Activated CD8-positive, alpha-beta memory T cell treated with anti-CD3 and anti-CD28 coated beads, Interleukin-2, amount 10 ng/mL, durations not matched to agents 7 days and 5 days (primary cell): ENCODE data around the gene KATNB1. TPM values are rescaled to one million over a fixed set of nuclear protein-coding genes. Genes with fewer than 3 reads are reported as not detected.

Experiments used
- ATAC-seq: fragments of 150-1000 bp; cut with Tn5 transposase; one replicate; pipeline ENCODE4 v1.10.0; 2021; ENCODE audit warnings: moderate library complexity
- CTCF ChIA-PET: fragments of 350-600 bp; sonication (Branson Sonifier 250); formaldehyde crosslinking; loops from one replicate; lab custom pipeline; 2021; ENCODE audit warnings: antibody characterized with exemption; lab: Charles Lee
- DNase-seq: peaks from one replicate; pipeline ENCODE4 v3.0.0-alpha.2; 2020
- H3K27ac Mint-ChIP-seq: one replicate; pipeline ENCODE4 v1.8.0; 2021; ENCODE audit warnings: mild to moderate bottlenecking, mixed read lengths
- H3K27me3 Mint-ChIP-seq: one replicate; pipeline ENCODE4 v1.8.0; 2021; ENCODE audit warnings: mixed read lengths
- H3K36me3 Mint-ChIP-seq: one replicate; pipeline ENCODE4 v1.8.0; 2021; ENCODE audit warnings: mild to moderate bottlenecking, mixed read lengths
- H3K4me1 Mint-ChIP-seq: one replicate; pipeline ENCODE4 v1.8.0; 2021; ENCODE audit warnings: mixed read lengths
- H3K4me3 Mint-ChIP-seq: one replicate; pipeline ENCODE4 v1.8.0; 2021; ENCODE audit warnings: mild to moderate bottlenecking, moderate library complexity, mixed read lengths
- H3K9me3 Mint-ChIP-seq: one replicate; pipeline ENCODE4 v1.8.0; 2022; ENCODE audit warnings: low read depth, mixed read lengths
- total RNA-seq, 2 experiments: library from RNA; stranded (reverse); gene quantifications; one replicate each; pipeline ENCODE4 v1.2.3, GENCODE V29; 2021

The KATNB1 gene
- total RNA-seq, 2 experiments from 2014 or later: 41.6 to 43.9 TPM

DNA sequence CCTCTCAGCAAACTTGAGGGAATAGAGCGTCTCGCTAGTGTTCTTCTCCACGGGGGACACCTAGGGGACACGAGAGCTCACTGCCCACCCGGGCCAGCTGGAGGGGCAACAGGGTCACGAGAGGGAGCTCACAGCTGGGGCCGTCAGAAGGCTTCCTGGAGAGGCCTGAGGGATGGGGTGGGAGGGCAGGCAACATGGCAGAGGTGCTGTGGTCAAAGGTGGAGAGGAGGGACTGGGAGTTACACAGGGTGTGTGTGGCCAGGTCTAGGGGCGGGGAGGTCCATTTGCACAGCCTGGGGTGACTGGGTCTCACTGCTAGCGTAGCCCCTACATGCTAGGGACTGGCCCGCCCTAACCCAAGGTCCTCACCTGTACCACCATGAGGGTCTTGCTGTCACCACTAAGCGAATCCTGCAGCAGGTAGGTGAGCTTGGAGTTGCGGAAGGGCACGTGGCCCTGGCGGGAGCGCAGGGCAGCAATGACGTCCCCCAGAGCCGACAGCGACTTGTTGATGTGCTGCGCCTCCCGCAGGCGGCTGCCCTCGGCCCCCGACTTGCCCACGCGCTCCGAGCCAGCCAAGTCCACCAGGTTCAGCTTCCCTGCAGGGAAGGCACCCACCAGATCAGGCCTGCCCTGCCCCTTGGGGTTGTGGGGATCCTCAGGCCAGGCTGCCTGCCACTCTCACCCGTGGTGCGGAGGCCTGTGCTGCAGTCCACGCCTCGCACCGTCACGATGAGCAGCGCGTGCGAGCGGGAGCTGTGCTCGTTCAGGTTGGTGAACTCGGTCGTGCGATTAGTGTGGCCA is 25.0 kb downstream of the KATNB1 start:
- CTCF ChIA-PET: no interaction called here
- Mint-ChIP-seq H3K9me3 (no peaks in the 10 kb centered on the region), H3K4me3 (no peak overlapping the region), H3K27me3 (no peaks in the 10 kb centered on the region), H3K27ac (no peak overlapping the region), H3K4me1 (peaks cover 8% of the 10 kb centered on the region), H3K36me3 (no peaks in the 10 kb centered on the region)
- no peak for DNase-seq
- ATAC-seq: no peak

DNA sequence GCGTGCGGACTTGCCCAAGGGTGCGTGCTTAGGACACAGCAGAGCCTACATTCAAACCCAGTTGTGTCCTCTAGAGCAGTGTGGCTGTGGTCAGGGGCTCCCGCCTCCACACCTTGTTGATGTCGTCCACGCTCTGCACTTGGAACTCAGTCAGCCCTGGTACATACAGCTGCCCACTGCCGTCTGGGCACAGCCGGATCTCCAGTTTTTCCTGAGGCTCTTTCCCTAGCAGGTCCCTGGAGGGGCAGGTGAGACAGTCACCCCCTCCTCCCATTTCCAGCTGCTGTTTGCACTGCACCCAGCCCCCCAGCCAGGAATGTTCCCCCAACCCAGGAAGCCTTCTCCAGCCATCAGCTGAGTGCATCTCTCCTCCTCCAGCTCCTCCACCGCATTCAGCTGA is 25.7 kb downstream of the KATNB1 start:
- no peaks in the 10 kb centered on the region for H3K27me3 Mint-ChIP-seq
- H3K9me3 Mint-ChIP-seq: no peaks in the 10 kb centered on the region
- DNase-seq (no peak), ATAC-seq (no peak)
- no peak overlapping the region for H3K27ac Mint-ChIP-seq
- CTCF ChIA-PET: no interaction called here
- H3K4me3 Mint-ChIP-seq: no peak overlapping the region
- no peaks in the 10 kb centered on the region for H3K36me3 Mint-ChIP-seq
- peaks cover 8% of the 10 kb centered on the region for H3K4me1 Mint-ChIP-seq

DNA sequence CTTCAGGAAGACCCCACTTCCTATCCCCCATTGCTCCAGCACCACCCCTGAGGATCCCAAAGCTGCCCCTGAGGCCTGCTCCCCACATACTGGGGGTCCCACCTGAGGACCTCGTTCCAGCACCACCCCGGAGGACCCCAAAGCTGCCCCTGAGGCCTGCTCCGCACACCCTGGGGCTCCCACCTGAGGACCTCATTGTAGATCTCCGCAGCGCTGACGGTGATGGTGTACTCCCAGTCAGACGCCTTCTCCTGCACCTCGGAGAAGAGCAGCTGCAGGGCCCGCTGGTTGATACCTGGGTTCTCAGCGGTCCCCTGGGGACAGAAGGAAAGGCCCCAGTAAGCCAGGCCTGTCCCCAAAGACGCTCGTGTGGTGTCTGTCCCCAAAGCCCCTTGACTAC is 26.4 kb downstream of the KATNB1 start:
- Mint-ChIP-seq H3K27ac (no peak overlapping the region), H3K4me3 (no peak overlapping the region), H3K4me1 (peaks cover 8% of the 10 kb centered on the region), H3K9me3 (no peaks in the 10 kb centered on the region), H3K27me3 (no peaks in the 10 kb centered on the region), H3K36me3 (no peaks in the 10 kb centered on the region)
- no peak for DNase-seq
- no peak for ATAC-seq
- CTCF ChIA-PET: no interaction called here

DNA sequence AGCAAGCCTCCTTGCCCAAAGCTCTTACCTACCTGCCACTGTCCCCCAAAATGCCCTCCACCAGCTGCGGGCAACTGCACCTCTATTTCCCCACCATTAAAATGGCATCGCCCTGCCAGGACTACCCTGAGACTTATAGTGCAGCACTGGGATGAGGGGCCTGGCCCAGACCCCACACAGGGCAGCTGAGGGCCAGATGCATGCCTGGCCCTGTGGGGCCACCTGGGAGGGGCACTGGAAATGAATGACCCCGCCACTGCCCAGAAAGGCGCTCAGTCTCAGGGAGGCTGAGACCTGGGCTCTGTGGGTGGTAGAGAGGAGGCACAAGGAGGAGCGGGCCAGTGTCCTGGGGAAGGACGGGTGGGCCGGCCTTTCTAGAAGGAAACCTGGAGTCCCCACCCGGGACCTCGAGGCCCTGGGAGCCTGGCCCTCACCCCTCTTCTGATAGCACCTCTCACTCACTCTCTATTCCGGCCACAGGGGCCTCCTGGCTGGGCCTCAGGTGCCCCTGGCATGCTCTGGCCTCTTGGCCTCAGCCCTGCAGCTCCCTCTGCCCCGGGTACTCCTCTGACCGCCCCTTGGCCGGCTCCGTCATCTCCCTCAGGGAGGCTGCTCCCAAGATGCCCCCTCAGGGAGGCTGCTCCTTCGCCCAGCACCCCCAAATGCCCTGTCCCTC is 26.9 kb downstream of the KATNB1 start:
- CTCF ChIA-PET: no interaction called here
- Mint-ChIP-seq H3K4me3 (no peak overlapping the region), H3K27me3 (no peaks in the 10 kb centered on the region), H3K36me3 (no peaks in the 10 kb centered on the region), H3K9me3 (no peaks in the 10 kb centered on the region), H3K4me1 (peaks cover 6% of the 10 kb centered on the region), H3K27ac (no peak overlapping the region)
- ATAC-seq: no peak
- DNase-seq: no peak

DNA sequence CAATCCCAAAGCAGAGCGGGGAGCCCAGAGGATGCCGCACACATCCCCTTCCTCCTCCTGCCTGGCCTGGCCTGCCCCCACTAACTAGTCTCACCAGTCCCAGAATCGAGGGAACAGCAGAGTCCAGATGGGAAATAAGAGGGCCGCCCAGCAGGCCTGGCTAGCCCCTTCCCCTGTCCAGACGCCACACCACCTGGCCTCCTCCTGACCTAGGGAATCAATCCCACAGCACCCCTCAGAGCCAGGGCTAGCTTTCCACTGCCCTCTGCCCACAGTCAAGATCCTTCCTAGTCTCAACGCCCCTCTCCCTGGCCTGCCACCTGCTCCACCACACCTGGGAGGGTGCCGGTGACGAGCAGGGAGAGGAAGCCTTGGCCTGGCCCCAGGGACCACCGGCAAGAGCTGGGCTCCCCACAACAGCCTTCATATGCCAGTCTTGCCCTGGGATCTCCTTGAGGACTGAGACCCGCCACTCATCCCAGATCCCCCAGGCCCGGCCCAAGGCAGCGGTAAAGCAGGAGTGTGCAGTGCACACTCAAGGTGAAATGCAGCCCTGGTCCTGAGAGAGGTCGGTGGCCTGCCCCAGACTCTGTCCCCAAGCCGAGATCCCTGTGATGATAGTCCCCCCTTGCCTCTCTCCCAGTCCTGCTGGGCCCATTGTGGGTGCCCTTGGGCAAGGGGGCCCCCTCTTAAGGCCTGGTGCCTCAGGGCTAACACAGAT is 27.9 kb downstream of the KATNB1 start:
- Mint-ChIP-seq H3K4me3 (no peak overlapping the region), H3K4me1 (peaks cover 6% of the 10 kb centered on the region), H3K9me3 (no peaks in the 10 kb centered on the region), H3K27me3 (no peaks in the 10 kb centered on the region), H3K27ac (no peak overlapping the region), H3K36me3 (no peaks in the 10 kb centered on the region)
- ATAC-seq: no peak
- CTCF ChIA-PET: no interaction called here
- no peak for DNase-seq

DNA sequence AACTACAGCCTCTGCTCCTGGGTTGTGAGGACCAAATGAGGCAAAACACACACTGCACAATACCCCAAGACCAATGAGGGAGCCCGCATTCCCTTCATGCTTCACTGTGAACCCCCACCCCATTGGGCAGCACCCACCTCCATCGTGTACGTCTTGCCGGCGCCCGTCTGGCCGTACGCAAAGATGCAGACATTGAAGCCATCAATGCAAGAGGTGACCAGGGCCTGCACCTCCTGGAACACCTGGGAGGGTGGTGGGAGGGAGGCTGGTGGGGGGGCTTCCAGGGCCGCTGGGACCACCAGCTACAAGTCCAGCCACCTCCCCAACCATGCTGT is 28.4 kb downstream of the KATNB1 start:
- CTCF ChIA-PET: no interaction called here
- H3K9me3 Mint-ChIP-seq: no peaks in the 10 kb centered on the region
- H3K27ac Mint-ChIP-seq: no peak overlapping the region
- no peaks in the 10 kb centered on the region for H3K27me3 Mint-ChIP-seq
- ATAC-seq: no peak
- no peak overlapping the region for H3K4me3 Mint-ChIP-seq
- H3K36me3 Mint-ChIP-seq: no peaks in the 10 kb centered on the region
- no peak for DNase-seq
- peaks cover 3% of the 10 kb centered on the region for H3K4me1 Mint-ChIP-seq

DNA sequence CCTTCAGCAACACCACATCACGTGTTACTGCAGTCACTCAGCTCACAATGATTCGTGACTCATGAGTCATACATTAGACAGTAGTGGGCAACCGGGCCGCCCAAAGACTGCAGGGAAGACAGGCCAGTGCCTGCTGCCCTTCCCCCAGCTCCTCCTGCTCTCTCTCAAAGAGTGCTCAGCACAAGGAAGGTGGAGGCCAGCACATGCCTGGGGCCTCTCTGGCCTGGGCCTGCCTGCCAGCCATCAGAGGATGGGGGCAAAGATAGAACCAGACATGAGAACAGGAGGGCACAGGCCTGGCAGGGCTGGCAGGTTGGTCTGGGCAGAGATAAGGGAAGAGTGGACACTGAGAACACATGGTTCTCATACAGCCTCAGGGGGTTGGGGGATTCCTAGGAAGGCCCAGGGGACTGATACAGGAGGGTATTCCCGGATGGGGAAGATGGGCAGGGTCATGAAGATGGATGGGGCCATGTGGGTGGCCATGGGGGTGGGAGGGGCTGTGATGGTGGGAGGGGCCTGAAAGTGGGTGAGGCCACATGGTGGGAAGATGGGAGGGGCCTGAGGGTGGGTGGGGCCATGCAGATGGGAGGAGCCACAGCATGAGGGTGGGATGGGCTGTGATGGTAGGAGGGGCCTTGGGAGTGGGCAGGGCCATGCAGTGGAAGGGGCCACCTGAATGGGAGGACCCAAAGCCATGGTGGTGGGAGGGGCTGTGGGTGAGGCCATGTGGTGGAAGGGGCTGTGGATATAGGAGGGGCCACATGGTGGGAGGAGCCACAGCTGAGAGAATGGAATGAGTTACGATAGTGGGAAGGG is 29.0 kb downstream of the KATNB1 start:
- Mint-ChIP-seq H3K4me1 (peaks cover 3% of the 10 kb centered on the region), H3K27me3 (no peaks in the 10 kb centered on the region), H3K27ac (no peak overlapping the region), H3K4me3 (no peak overlapping the region), H3K9me3 (no peaks in the 10 kb centered on the region), H3K36me3 (no peaks in the 10 kb centered on the region)
- ATAC-seq: peak; percentile 79
- DNase-seq: peak; percentile 52
- CTCF ChIA-PET: no interaction called here

DNA sequence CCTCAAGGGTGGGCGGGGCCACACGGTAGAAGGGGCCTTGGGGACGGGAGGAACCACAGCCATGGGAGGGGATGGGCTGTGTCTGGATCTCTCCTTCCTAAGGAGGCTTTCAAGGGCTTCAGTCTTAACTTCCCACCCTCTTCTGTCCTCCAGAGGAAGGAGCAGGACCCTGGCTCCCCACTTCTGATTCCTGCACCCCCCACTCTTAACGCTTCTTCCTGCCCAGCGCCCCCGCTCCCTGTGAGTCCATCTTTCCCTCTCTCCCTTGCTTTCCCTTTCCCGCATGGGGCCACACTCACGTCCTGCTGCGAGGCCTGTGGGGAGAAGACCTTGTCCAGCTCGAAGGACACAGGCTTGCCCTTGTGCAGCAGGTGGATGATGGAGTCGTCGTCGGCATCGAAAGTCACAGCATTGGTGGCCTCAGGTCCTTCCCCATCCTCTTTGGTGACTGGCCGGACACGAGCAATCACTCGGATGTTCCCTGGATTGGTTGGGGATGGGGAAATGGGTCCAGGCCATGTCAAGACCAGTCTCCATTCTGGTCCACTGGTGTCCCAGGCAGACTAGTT is 29.7 kb downstream of the KATNB1 start:
- Mint-ChIP-seq H3K27ac (no peak overlapping the region), H3K9me3 (no peaks in the 10 kb centered on the region), H3K36me3 (no peaks in the 10 kb centered on the region), H3K4me3 (no peak overlapping the region), H3K27me3 (no peaks in the 10 kb centered on the region), H3K4me1 (peaks cover 3% of the 10 kb centered on the region)
- CTCF ChIA-PET: interaction anchor here (2.9 kb wide), 1 partner anchor 8 kb away, joined by 11 read pairs; no protein-coding TSS in a partner anchor
- DNase-seq (no peak), ATAC-seq (no peak)

DNA sequence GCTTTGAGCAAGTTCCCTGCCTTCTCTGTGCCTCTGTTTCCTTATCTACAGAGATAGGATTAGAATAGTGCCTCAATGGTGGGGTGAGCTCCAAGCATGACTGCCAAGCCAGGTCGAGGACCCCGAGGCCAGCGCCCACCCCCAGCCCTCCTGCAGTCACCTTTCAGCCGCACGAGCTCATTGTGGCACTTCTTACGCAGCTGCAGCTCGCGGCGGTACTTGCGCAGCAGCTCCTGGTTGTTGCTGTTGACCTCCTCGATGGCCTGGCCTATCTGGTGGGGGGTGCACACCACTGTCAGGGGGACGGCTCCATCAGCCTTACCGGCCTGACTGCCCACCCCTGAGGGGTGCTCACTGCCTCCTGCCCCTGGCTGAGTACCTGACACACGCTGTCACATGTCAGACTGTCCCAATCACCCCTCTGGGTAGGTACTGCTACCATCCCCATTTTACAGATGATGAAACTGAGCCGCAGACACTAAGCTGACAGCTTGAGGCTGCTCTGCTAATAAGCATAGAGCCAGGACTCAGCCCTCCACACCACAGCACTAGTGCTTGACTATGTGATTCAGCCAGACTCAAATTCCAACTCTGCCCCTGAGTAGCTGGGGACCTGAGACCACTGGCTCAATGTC is 31.3 kb downstream of the KATNB1 start:
- H3K4me1 Mint-ChIP-seq: peaks cover 3% of the 10 kb centered on the region
- H3K9me3 Mint-ChIP-seq: no peaks in the 10 kb centered on the region
- ATAC-seq (no peak), DNase-seq (no peak)
- no peaks in the 10 kb centered on the region for H3K36me3 Mint-ChIP-seq
- no peak overlapping the region for H3K27ac Mint-ChIP-seq
- H3K27me3 Mint-ChIP-seq: no peaks in the 10 kb centered on the region
- CTCF ChIA-PET: interaction anchor here (1.4 to 2.9 kb wide), 2 partner anchors 10 to 50 kb away, joined by 4 to 11 read pairs; no protein-coding TSS in a partner anchor
- no peak overlapping the region for H3K4me3 Mint-ChIP-seq

DNA sequence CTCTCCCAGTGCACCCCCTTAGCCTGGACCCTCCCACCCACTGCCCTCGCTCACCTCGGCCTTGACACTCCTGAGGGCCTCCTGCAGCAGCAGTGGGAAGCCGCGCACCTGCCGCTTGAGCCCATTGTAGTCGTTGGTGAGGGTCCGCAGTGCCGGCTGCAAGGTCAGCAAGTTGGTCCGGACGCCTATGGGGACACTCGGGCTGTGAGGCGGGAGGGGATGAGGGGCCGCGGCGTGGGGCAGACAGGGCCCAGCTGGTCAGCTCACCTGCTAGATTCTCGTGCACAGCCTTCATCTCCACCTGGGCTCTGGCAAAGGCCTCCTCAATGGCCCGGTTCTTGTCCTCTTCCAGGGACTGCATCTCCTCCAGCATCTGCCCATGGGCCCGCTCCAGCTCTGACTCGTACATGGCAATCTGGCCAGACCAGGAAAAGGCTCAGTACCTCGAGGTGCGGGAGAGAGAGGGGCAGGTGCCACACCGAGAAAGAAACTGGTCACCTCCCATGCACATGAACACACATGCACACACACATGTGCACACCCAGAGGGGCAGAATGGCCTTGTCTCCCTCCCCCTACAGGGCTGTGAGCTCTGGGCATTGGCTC is 34.1 kb downstream of the KATNB1 start:
- DNase-seq (no peak), ATAC-seq (no peak)
- Mint-ChIP-seq H3K9me3 (no peaks in the 10 kb centered on the region), H3K36me3 (no peaks in the 10 kb centered on the region), H3K27me3 (no peaks in the 10 kb centered on the region), H3K4me3 (no peak overlapping the region), H3K27ac (no peak overlapping the region), H3K4me1 (no peaks in the 10 kb centered on the region)
- CTCF ChIA-PET: interaction anchor here (1.5 kb wide), 1 partner anchor 12 kb away, joined by 4 read pairs; no protein-coding TSS in a partner anchor

DNA sequence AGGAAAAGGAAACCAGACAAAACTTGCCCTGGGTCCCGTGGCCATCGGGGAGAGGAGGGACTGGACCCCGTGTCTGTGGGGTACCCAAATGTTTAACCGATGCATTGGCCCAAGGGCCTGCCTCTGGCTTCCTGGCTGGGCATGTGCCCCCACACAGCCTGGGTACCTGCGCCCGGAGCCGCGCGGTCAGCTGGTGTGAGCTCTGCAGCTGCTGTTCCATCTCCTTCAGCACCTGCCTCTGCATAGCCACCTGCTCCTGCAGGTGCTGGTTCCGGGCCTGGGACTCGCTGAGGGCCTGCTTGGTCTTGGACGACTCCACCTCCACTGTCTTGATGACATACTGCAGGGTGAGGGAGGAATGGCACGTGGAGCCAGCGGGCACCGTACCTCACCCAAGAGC is 34.8 kb downstream of the KATNB1 start:
- H3K36me3 Mint-ChIP-seq: no peaks in the 10 kb centered on the region
- no peak overlapping the region for H3K27ac Mint-ChIP-seq
- ATAC-seq (no peak), DNase-seq (no peak)
- H3K9me3 Mint-ChIP-seq: no peaks in the 10 kb centered on the region
- no peak overlapping the region for H3K4me3 Mint-ChIP-seq
- H3K4me1 Mint-ChIP-seq: no peaks in the 10 kb centered on the region
- no peaks in the 10 kb centered on the region for H3K27me3 Mint-ChIP-seq
- CTCF ChIA-PET: no interaction called here

DNA sequence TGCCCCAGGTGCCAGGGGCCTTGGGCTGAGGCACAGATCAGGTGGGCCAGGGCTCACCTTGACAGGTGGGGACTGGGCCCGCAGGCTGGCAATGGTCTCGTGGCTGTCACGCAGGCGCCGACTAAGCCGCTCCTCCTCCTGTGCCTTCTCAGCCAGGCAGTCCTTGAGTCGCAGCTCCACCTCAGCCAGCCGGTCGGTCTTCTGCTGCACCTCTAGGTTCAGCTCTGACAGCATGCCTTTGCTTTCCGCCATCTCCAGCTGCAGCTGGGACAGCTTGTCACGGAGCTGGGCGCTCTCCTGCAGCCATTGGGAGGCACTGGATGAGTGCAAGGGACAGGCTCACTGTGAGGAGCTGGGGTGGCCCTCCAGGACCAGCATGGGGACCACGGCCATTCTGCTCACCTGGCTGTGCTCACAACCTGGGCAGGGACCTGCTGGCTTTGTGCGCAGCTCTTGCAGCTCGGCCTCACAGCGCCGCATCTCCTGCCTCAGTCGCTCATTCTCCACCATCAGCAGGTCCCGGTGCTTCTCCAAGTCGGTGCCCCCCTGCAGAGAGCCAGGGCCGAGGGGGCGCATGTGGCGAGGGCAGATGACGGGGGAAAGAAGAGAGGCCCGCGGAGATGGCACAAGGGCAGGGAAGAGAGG is 35.7 kb downstream of the KATNB1 start:
- DNase-seq (no peak), ATAC-seq (no peak)
- Mint-ChIP-seq H3K9me3 (no peaks in the 10 kb centered on the region), H3K27ac (no peak overlapping the region), H3K4me3 (no peak overlapping the region), H3K4me1 (no peaks in the 10 kb centered on the region), H3K36me3 (no peaks in the 10 kb centered on the region), H3K27me3 (no peaks in the 10 kb centered on the region)
- CTCF ChIA-PET: no interaction called here
